ENCODE results near the gene NT5E. TPM values are rescaled to one million over a fixed set of nuclear protein-coding genes. Genes with fewer than 3 reads are reported as not detected.

The NT5E gene
- total and polyA plus RNA-seq, 4 donors, result 13.5 to 51.5 (median 34.1) TPM

DNA sequence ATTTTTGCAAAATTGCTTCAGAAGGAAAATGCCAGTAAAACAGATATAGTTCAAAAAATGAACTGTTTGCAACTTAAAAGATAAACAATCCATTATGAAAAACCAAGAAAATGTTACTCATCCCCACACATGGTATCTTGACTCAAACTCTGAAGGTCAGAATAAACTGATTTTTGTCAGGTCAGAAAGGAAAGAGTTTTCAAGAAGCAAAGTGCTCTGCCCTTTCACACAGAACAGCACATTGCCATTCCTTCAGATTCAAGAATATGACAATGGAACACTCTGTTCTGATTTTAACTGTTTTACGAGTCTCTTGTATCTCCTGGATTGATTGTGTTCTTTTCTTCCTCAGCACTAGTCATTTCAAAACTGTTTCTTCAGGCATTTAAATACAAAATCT, 33.8 kb upstream of the NT5E start:
- no peak for DNase-seq (ENCODE audit: low spot score)
- no peak overlapping the region for H3K27ac ChIP-seq (ENCODE audit: low read depth in 1 of 2, low read length in 2 of 2)
- no peaks in the 10 kb centered on the region for H3K9me3 ChIP-seq (ENCODE audit: control insufficient read depth in 4 of 4, low read length in 3 of 4)
- 84% methylated on average over 1 of the region's 1 CpG for WGBS
- H3K36me3 ChIP-seq (ENCODE audit: control insufficient read depth in 4 of 4, insufficient read depth in 3 of 4, low read depth in 1 of 4, low read length in 3 of 4), result no peaks in the 10 kb centered on the region
- no peak overlapping the region for H3K9ac ChIP-seq (ENCODE audit: low read depth in 1 of 2, low read length in 2 of 2)
- no peaks in the 10 kb centered on the region for H3K4me1 ChIP-seq (ENCODE audit: control insufficient read depth in 4 of 4, insufficient read depth in 4 of 4, low read length in 3 of 4)
- no peak overlapping the region for H3K4me3 ChIP-seq (ENCODE audit: low read depth in 1 of 3, low read length in 3 of 3)
- H3K27me3 ChIP-seq (ENCODE audit: control insufficient read depth in 4 of 4, insufficient read depth in 4 of 4, low read length in 3 of 4), result no peaks in the 10 kb centered on the region
- TF ChIP-seq, protein P1, sequence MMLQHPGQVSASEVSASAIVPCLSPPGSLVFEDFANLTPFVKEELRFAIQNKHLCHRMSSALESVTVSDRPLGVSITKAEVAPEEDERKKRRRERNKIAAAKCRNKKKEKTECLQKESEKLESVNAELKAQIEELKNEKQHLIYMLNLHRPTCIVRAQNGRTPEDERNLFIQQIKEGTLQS (IDR thresholded peaks at IDR 0.05), result no peak
- TF ChIP-seq, protein P2, sequence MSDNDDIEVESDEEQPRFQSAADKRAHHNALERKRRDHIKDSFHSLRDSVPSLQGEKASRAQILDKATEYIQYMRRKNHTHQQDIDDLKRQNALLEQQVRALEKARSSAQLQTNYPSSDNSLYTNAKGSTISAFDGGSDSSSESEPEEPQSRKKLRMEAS (IDR thresholded peaks at IDR 0.05), result no peak
- TF ChIP-seq, protein P3, sequence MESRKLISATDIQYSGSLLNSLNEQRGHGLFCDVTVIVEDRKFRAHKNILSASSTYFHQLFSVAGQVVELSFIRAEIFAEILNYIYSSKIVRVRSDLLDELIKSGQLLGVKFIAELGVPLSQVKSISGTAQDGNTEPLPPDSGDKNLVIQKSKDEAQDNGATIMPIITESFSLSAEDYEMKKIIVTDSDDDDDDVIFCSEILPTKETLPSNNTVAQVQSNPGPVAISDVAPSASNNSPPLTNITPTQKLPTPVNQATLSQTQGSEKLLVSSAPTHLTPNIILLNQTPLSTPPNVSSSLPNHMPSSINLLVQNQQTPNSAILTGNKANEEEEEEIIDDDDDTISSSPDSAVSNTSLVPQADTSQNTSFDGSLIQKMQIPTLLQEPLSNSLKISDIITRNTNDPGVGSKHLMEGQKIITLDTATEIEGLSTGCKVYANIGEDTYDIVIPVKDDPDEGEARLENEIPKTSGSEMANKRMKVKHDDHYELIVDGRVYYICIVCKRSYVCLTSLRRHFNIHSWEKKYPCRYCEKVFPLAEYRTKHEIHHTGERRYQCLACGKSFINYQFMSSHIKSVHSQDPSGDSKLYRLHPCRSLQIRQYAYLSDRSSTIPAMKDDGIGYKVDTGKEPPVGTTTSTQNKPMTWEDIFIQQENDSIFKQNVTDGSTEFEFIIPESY (IDR thresholded peaks at IDR 0.05), result no peak
- TF ChIP-seq JUND (IDR thresholded peaks at IDR 0.05), result no peak
- TF ChIP-seq TAF1 (conservative IDR thresholded peaks at IDR 0.05), result no peak
- no peak for TF ChIP-seq EGR1 (IDR thresholded peaks at IDR 0.05; ENCODE audit: low read depth in 2 of 2)
- TF ChIP-seq, protein P4, sequence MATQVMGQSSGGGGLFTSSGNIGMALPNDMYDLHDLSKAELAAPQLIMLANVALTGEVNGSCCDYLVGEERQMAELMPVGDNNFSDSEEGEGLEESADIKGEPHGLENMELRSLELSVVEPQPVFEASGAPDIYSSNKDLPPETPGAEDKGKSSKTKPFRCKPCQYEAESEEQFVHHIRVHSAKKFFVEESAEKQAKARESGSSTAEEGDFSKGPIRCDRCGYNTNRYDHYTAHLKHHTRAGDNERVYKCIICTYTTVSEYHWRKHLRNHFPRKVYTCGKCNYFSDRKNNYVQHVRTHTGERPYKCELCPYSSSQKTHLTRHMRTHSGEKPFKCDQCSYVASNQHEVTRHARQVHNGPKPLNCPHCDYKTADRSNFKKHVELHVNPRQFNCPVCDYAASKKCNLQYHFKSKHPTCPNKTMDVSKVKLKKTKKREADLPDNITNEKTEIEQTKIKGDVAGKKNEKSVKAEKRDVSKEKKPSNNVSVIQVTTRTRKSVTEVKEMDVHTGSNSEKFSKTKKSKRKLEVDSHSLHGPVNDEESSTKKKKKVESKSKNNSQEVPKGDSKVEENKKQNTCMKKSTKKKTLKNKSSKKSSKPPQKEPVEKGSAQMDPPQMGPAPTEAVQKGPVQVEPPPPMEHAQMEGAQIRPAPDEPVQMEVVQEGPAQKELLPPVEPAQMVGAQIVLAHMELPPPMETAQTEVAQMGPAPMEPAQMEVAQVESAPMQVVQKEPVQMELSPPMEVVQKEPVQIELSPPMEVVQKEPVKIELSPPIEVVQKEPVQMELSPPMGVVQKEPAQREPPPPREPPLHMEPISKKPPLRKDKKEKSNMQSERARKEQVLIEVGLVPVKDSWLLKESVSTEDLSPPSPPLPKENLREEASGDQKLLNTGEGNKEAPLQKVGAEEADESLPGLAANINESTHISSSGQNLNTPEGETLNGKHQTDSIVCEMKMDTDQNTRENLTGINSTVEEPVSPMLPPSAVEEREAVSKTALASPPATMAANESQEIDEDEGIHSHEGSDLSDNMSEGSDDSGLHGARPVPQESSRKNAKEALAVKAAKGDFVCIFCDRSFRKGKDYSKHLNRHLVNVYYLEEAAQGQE (IDR thresholded peaks at IDR 0.05), result no peak

DNA sequence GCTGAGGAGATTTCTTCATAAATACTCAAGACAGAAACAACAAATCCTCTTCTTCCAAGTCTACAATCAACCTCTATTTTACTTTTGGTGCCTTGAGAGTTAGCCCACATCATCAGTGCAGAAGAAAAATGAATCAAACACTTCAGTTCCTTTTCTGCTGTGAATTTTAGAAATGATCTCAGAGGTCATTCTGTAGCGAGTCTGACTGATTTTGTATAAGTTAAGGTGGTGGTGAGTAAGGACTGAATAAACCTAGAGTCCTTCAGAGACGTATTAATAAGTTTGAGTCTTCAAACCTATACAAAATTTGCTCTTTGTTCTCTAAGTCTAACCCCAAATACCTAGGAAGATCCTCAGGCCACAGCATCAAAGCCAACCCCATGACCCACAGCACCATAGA, 33.1 kb upstream of the NT5E start:
- Histone ChIP-seq H3K27me3 (ENCODE audit: control insufficient read depth in 4 of 4, insufficient read depth in 4 of 4, low read length in 3 of 4) (no peaks in the 10 kb centered on the region), H3K9ac (ENCODE audit: low read depth in 1 of 2, low read length in 2 of 2) (no peak overlapping the region), H3K4me1 (ENCODE audit: control insufficient read depth in 4 of 4, insufficient read depth in 4 of 4, low read length in 3 of 4) (no peaks in the 10 kb centered on the region), H3K36me3 (ENCODE audit: control insufficient read depth in 4 of 4, insufficient read depth in 3 of 4, low read depth in 1 of 4, low read length in 3 of 4) (no peaks in the 10 kb centered on the region), H3K4me3 (ENCODE audit: low read depth in 1 of 3, low read length in 3 of 3) (no peak overlapping the region), H3K9me3 (ENCODE audit: control insufficient read depth in 4 of 4, low read length in 3 of 4) (no peaks in the 10 kb centered on the region), H3K27ac (ENCODE audit: low read depth in 1 of 2, low read length in 2 of 2) (no peak overlapping the region)
- no peak for DNase-seq (ENCODE audit: low spot score)
- TF ChIP-seq SP1 (IDR thresholded peaks at IDR 0.05), result no peak
- no peak for TF ChIP-seq TAF1 (conservative IDR thresholded peaks at IDR 0.05)
- no peak for TF ChIP-seq EGR1 (IDR thresholded peaks at IDR 0.05; ENCODE audit: low read depth in 2 of 2)
- TF ChIP-seq YY1 (IDR thresholded peaks at IDR 0.05), result no peak
- TF ChIP-seq, protein P2 (IDR thresholded peaks at IDR 0.05), result no peak
- no peak for TF ChIP-seq NR2F2 (IDR thresholded peaks at IDR 0.05)
- no peak for TF ChIP-seq RXRA (IDR thresholded peaks at IDR 0.05)
- TF ChIP-seq, protein P1 (IDR thresholded peaks at IDR 0.05), result no peak
- TF ChIP-seq, protein P5, sequence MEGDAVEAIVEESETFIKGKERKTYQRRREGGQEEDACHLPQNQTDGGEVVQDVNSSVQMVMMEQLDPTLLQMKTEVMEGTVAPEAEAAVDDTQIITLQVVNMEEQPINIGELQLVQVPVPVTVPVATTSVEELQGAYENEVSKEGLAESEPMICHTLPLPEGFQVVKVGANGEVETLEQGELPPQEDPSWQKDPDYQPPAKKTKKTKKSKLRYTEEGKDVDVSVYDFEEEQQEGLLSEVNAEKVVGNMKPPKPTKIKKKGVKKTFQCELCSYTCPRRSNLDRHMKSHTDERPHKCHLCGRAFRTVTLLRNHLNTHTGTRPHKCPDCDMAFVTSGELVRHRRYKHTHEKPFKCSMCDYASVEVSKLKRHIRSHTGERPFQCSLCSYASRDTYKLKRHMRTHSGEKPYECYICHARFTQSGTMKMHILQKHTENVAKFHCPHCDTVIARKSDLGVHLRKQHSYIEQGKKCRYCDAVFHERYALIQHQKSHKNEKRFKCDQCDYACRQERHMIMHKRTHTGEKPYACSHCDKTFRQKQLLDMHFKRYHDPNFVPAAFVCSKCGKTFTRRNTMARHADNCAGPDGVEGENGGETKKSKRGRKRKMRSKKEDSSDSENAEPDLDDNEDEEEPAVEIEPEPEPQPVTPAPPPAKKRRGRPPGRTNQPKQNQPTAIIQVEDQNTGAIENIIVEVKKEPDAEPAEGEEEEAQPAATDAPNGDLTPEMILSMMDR (IDR thresholded peaks at IDR 0.05; ENCODE audit: low read depth, low read length, missing input control), result no peak
- TF ChIP-seq JUND (IDR thresholded peaks at IDR 0.05), result no peak
- no peak for TF ChIP-seq FOXA1 (IDR thresholded peaks at IDR 0.05)
- TF ChIP-seq, protein P4 (IDR thresholded peaks at IDR 0.05), result no peak
- TF ChIP-seq, protein P3 (IDR thresholded peaks at IDR 0.05), result no peak
- no peak for TF ChIP-seq GABPA (IDR thresholded peaks at IDR 0.05 in 1 of 2, conservative IDR thresholded peaks at IDR 0.05 in 1 of 2)
- no peak for TF ChIP-seq FOXA2 (IDR thresholded peaks at IDR 0.05)
- WGBS, result 73% methylated on average over 2 of the region's 2 CpGs
